Stimulated activated effector memory CD8-positive, alpha-beta T cell treated with anti-CD3 and anti-CD28 coated beads, Interleukin-12 subunit alpha, Interleukin-12 subunit beta, amount 100 ng/mL, for 72 hours (primary cell): ENCODE data around the gene GALNT18.

Experiments
- ATAC-seq: fragments of 150-1000 bp; cut with Tn5 transposase; 2 replicates; pipeline ENCODE4 v1.10.0; 2021
- DNase-seq, 2 donors: peaks; one replicate each; pipeline ENCODE4 v3.0.0; 2021 to 2022; ENCODE audit warnings: low spot score in 2 of 2
- H3K27ac Mint-ChIP-seq: one replicate; pipeline ENCODE4 v1.8.0; 2022; ENCODE audit warnings: mild to moderate bottlenecking, mixed read lengths
- H3K36me3 Mint-ChIP-seq: one replicate; pipeline ENCODE4 v1.8.0; 2022; ENCODE audit warnings: mild to moderate bottlenecking, mixed read lengths
- H3K4me1 Mint-ChIP-seq: one replicate; pipeline ENCODE4 v1.8.0; 2022; ENCODE audit warnings: mixed read lengths
- H3K4me3 Mint-ChIP-seq: one replicate; pipeline ENCODE4 v1.8.0; 2022; ENCODE audit warnings: mild to moderate bottlenecking, mixed read lengths
- H3K9me3 Mint-ChIP-seq: one replicate; pipeline ENCODE4 v1.8.0; 2022; ENCODE audit warnings: mixed read lengths

GALNT18 gene

GRCh38 chr11:11476499-11476898, 145.3 kb downstream of the GALNT18 start:
- Mint-ChIP-seq H3K9me3 (no peaks in the 10 kb centered on the region), H3K36me3 (no peaks in the 10 kb centered on the region), H3K4me3 (no peak overlapping the region), H3K27ac (no peak overlapping the region), H3K4me1 (no peaks in the 10 kb centered on the region)
- DNase-seq (no peak), ATAC-seq (no peak)

- no peaks in the 10 kb centered on the region for H3K4me1 Mint-ChIP-seq
- no peaks in the 10 kb centered on the region for H3K36me3 Mint-ChIP-seq
- no peaks in the 10 kb centered on the region for H3K9me3 Mint-ChIP-seq
- DNase-seq, result no peak
- no peak overlapping the region for H3K4me3 Mint-ChIP-seq
- peak; percentile 29 for ATAC-seq
- no peak overlapping the region for H3K27ac Mint-ChIP-seq
Observed at GRCh38 chr11:11472106-11472505, 149.7 kb downstream of the GALNT18 start.

GRCh38 chr11:11471201-11471600, 150.6 kb downstream of the GALNT18 start:
- Mint-ChIP-seq H3K4me1 (no peaks in the 10 kb centered on the region), H3K27ac (no peak overlapping the region), H3K36me3 (no peaks in the 10 kb centered on the region), H3K4me3 (no peak overlapping the region), H3K9me3 (no peaks in the 10 kb centered on the region)
- ATAC-seq, result no peak
- no peak for DNase-seq

- Mint-ChIP-seq H3K4me1 (no peaks in the 10 kb centered on the region), H3K36me3 (no peaks in the 10 kb centered on the region)
Observed at GRCh38 chr11:11468954-11469353, 152.9 kb downstream of the GALNT18 start.

GRCh38 chr11:11467312-11467711, 154.5 kb downstream of the GALNT18 start:
- ATAC-seq (no peak), DNase-seq (no peak)
- H3K9me3 Mint-ChIP-seq, result no peaks in the 10 kb centered on the region
- no peaks in the 10 kb centered on the region for H3K36me3 Mint-ChIP-seq
- no peaks in the 10 kb centered on the region for H3K4me1 Mint-ChIP-seq
- no peak overlapping the region for H3K4me3 Mint-ChIP-seq
- no peak overlapping the region for H3K27ac Mint-ChIP-seq

More at GRCh38 chr11:11468954-11469353, 152.9 kb downstream of the GALNT18 start:
- no peak overlapping the region for H3K4me3 Mint-ChIP-seq
- H3K9me3 Mint-ChIP-seq, result no peaks in the 10 kb centered on the region
- ATAC-seq (no peak), DNase-seq (no peak)
- no peak overlapping the region for H3K27ac Mint-ChIP-seq

- Mint-ChIP-seq H3K27ac (no peak overlapping the region), H3K36me3 (no peaks in the 10 kb centered on the region), H3K4me1 (no peaks in the 10 kb centered on the region), H3K4me3 (no peak overlapping the region), H3K9me3 (no peaks in the 10 kb centered on the region)
- ATAC-seq, result no peak
- no peak for DNase-seq
Observed at GRCh38 chr11:11464555-11464954, 157.2 kb downstream of the GALNT18 start.

GRCh38 chr11:11463405-11463804, 158.4 kb downstream of the GALNT18 start:
- no peaks in the 10 kb centered on the region for H3K36me3 Mint-ChIP-seq
- H3K4me1 Mint-ChIP-seq, result no peaks in the 10 kb centered on the region
- no peak overlapping the region for H3K4me3 Mint-ChIP-seq
- no peak for DNase-seq
- no peaks in the 10 kb centered on the region for H3K9me3 Mint-ChIP-seq
- H3K27ac Mint-ChIP-seq, result no peak overlapping the region
- ATAC-seq, result no peak

GRCh38 chr11:11461473-11461872, 160.3 kb downstream of the GALNT18 start:
- H3K4me3 Mint-ChIP-seq, result no peak overlapping the region
- H3K36me3 Mint-ChIP-seq, result no peaks in the 10 kb centered on the region
- ATAC-seq (no peak), DNase-seq (no peak)
- H3K27ac Mint-ChIP-seq, result no peak overlapping the region
- H3K9me3 Mint-ChIP-seq, result no peaks in the 10 kb centered on the region
- no peaks in the 10 kb centered on the region for H3K4me1 Mint-ChIP-seq

- no peaks in the 10 kb centered on the region for H3K36me3 Mint-ChIP-seq
- no peak overlapping the region for H3K27ac Mint-ChIP-seq
- DNase-seq, result no peak
- no peak overlapping the region for H3K4me3 Mint-ChIP-seq
- H3K4me1 Mint-ChIP-seq, result no peaks in the 10 kb centered on the region
- H3K9me3 Mint-ChIP-seq, result no peaks in the 10 kb centered on the region
- no peak for ATAC-seq
Observed at GRCh38 chr11:11459578-11459977, 162.2 kb downstream of the GALNT18 start.

GRCh38 chr11:11458485-11458884, 163.3 kb downstream of the GALNT18 start:
- no peak for ATAC-seq

GRCh38 chr11:11458001-11458400, 163.8 kb downstream of the GALNT18 start:
- Mint-ChIP-seq H3K9me3 (no peaks in the 10 kb centered on the region), H3K4me1 (no peaks in the 10 kb centered on the region)
- no peak for DNase-seq

More at GRCh38 chr11:11458485-11458884, 163.3 kb downstream of the GALNT18 start:
- Mint-ChIP-seq H3K27ac (no peak overlapping the region), H3K4me3 (no peak overlapping the region), H3K36me3 (no peaks in the 10 kb centered on the region), H3K4me1 (no peaks in the 10 kb centered on the region), H3K9me3 (no peaks in the 10 kb centered on the region)
- no peak for DNase-seq

GRCh38 chr11:11456866-11457265, 164.9 kb downstream of the GALNT18 start:
- H3K36me3 Mint-ChIP-seq, result no peaks in the 10 kb centered on the region
- H3K9me3 Mint-ChIP-seq, result no peaks in the 10 kb centered on the region
- H3K27ac Mint-ChIP-seq, result no peak overlapping the region
- H3K4me3 Mint-ChIP-seq, result no peak overlapping the region
- no peak for DNase-seq
- ATAC-seq, result no peak
- H3K4me1 Mint-ChIP-seq, result no peaks in the 10 kb centered on the region

More at GRCh38 chr11:11458001-11458400, 163.8 kb downstream of the GALNT18 start:
- Mint-ChIP-seq H3K27ac (no peak overlapping the region), H3K4me3 (no peak overlapping the region), H3K36me3 (no peaks in the 10 kb centered on the region)
- no peak for ATAC-seq

- Mint-ChIP-seq H3K4me1 (no peaks in the 10 kb centered on the region), H3K9me3 (no peaks in the 10 kb centered on the region), H3K27ac (no peak overlapping the region), H3K36me3 (no peaks in the 10 kb centered on the region), H3K4me3 (no peak overlapping the region)
- DNase-seq, result no peak
- ATAC-seq, result no peak
Observed at GRCh38 chr11:11454671-11455223, 167.1 kb downstream of the GALNT18 start.

GRCh38 chr11:11451501-11452005, 170.3 kb downstream of the GALNT18 start:
- no peaks in the 10 kb centered on the region for H3K9me3 Mint-ChIP-seq
- no peaks in the 10 kb centered on the region for H3K36me3 Mint-ChIP-seq
- no peak for ATAC-seq
- no peaks in the 10 kb centered on the region for H3K4me1 Mint-ChIP-seq
- no peak overlapping the region for H3K27ac Mint-ChIP-seq
- DNase-seq, result no peak
- no peak overlapping the region for H3K4me3 Mint-ChIP-seq

GRCh38 chr11:11450744-11451362, 171.0 kb downstream of the GALNT18 start:
- DNase-seq (no peak), ATAC-seq (no peak)
- Mint-ChIP-seq H3K4me1 (no peaks in the 10 kb centered on the region), H3K4me3 (no peak overlapping the region), H3K27ac (no peak overlapping the region), H3K9me3 (no peaks in the 10 kb centered on the region), H3K36me3 (no peaks in the 10 kb centered on the region)

GRCh38 chr11:11449327-11449726, 172.5 kb downstream of the GALNT18 start:
- H3K4me3 Mint-ChIP-seq, result no peak overlapping the region
- ATAC-seq (no peak), DNase-seq (no peak)
- no peak overlapping the region for H3K27ac Mint-ChIP-seq
- H3K4me1 Mint-ChIP-seq, result no peaks in the 10 kb centered on the region
- no peaks in the 10 kb centered on the region for H3K36me3 Mint-ChIP-seq
- no peaks in the 10 kb centered on the region for H3K9me3 Mint-ChIP-seq
